ENCODE data around the gene ANKRD55.
"Not testable (repeated sequence)": the region's sequence is repeated elsewhere in the genome, so short reads cannot be mapped to it uniquely, and the experiment has no call there.

GRCh38 chr5:56122360-56122985 is 110.7 kb downstream of the ANKRD55 start:
- TF ChIP-seq CTCF (IDR thresholded peaks at IDR 0.05; ENCODE audit: low read length); EZH2 (optimal IDR thresholded peaks at IDR 0.05; ENCODE audit: low read depth, low read length): not testable (repeated sequence)
